Cerebellar cortex (tissue), 1 donor: ENCODE results near the gene POLR3K.
A peak's percentile ranks its signal among the peaks of the same experiment; 100 is the strongest.
"Not testable (repeated sequence)": the region's sequence is repeated elsewhere in the genome, so short reads cannot be mapped to it uniquely, and the experiment has no call there.

Experiments
- DNase-seq: peaks from one replicate; pipeline ENCODE4 v3.0.0-alpha.2; 2015; ENCODE audit warnings: low spot score

Gene POLR3K

GRCh38 chr16:63998-64913 lies 10.8 kb upstream of the POLR3K start:
- no peak for DNase-seq

- DNase-seq: peak; percentile 53
These were observed 10.1 kb upstream of the POLR3K start for GRCh38 chr16:63466-63865.

GRCh38 chr16:62968-63391 lies 9.6 kb upstream of the POLR3K start:
- no peak for DNase-seq

- DNase-seq: no peak
These were observed 9.0 kb upstream of the POLR3K start for GRCh38 chr16:62283-62967.

- DNase-seq: no peak
These were observed 8.5 kb upstream of the POLR3K start for GRCh38 chr16:61879-62281.

- no peak for DNase-seq
These were observed 7.8 kb upstream of the POLR3K start for GRCh38 chr16:60929-61878.

GRCh38 chr16:60166-60565 lies 6.8 kb upstream of the POLR3K start:
- DNase-seq: no peak

- DNase-seq: peak; percentile 45
These were observed 6.1 kb upstream of the POLR3K start for GRCh38 chr16:59440-60059.

- DNase-seq: no peak
These were observed 5.4 kb upstream of the POLR3K start for GRCh38 chr16:58491-59439.

- no peak for DNase-seq
These were observed 4.3 kb upstream of the POLR3K start for GRCh38 chr16:57711-58110.

- DNase-seq: no peak
These were observed 3.0 kb upstream of the POLR3K start for GRCh38 chr16:56231-56927.

GRCh38 chr16:55571-56136 lies 2.2 kb upstream of the POLR3K start:
- no peak for DNase-seq

GRCh38 chr16:54237-54581 lies 801 bp upstream of the POLR3K start:
- DNase-seq: no peak

- no peak for DNase-seq
These were observed 2.4 kb downstream of the POLR3K start for GRCh38 chr16:50769-51591.

- DNase-seq: no peak
These were observed 6.2 kb downstream of the POLR3K start for GRCh38 chr16:47234-47633.

- not testable (repeated sequence) for DNase-seq
These were observed 6.9 kb downstream of the POLR3K start for GRCh38 chr16:46510-46909.

- no peak for DNase-seq
These were observed 8.0 kb downstream of the POLR3K start for GRCh38 chr16:45454-45853.

GRCh38 chr16:44655-45054 lies 8.8 kb downstream of the POLR3K start:
- no peak for DNase-seq

- DNase-seq: no peak
These were observed 10.1 kb downstream of the POLR3K start for GRCh38 chr16:43294-43693.
